GM12865 (cell line): ENCODE results near the gene MDN1.

Experiments
- DNase-seq: peaks from one replicate; pipeline ENCODE4 v3.0.0; 2010; ENCODE audit warnings: low read depth
- H3K4me3 ChIP-seq: 2 replicates; pipeline ENCODE4 v1.5.1; 2011; ENCODE audit warnings: mild to moderate bottlenecking, low read depth, low read length, control low read depth
- CTCF ChIP-seq: IDR thresholded peaks from 2 replicates; pipeline ENCODE4 v1.5.1; 2011; ENCODE audit warnings: low read length, control low read depth, low read depth, inconsistent platforms; ENCODE audit not compliant: insufficient read depth; ENCODE audit errors: missing control alignments

MDN1 gene

GRCh38 chr6:89723046-89723445 is 96.5 kb downstream of the MDN1 start:
- H3K4me3 ChIP-seq: no peak overlapping the region
- TF ChIP-seq CTCF: no peak
- DNase-seq: no peak

- DNase-seq: no peak
- H3K4me3 ChIP-seq: no peak overlapping the region
- TF ChIP-seq CTCF: no peak
Measured at GRCh38 chr6:89716532-89716931, 103.1 kb downstream of the MDN1 start.

- no peak for DNase-seq
- no peak for TF ChIP-seq CTCF
- no peak overlapping the region for H3K4me3 ChIP-seq
Measured at GRCh38 chr6:89711801-89712200, 107.8 kb downstream of the MDN1 start.

GRCh38 chr6:89708316-89708715 is 111.3 kb downstream of the MDN1 start:
- no peak for DNase-seq
- no peak overlapping the region for H3K4me3 ChIP-seq
- no peak for TF ChIP-seq CTCF

GRCh38 chr6:89707766-89708165 is 111.8 kb downstream of the MDN1 start:
- DNase-seq: no peak
- TF ChIP-seq CTCF: no peak
- no peak overlapping the region for H3K4me3 ChIP-seq

- no peak for DNase-seq
- no peak overlapping the region for H3K4me3 ChIP-seq
- TF ChIP-seq CTCF: no peak
Measured at GRCh38 chr6:89706121-89706520, 113.5 kb downstream of the MDN1 start.

- TF ChIP-seq CTCF: no peak
- H3K4me3 ChIP-seq: no peak overlapping the region
- no peak for DNase-seq
Measured at GRCh38 chr6:89703292-89703691, 116.3 kb downstream of the MDN1 start.
